HFFc6 (cell line): ENCODE measurements around the gene BAD. TPM values are rescaled to one million over a fixed set of nuclear protein-coding genes. Genes with fewer than 3 reads are reported as not detected.
"Not testable (repeated sequence)": the region's sequence is repeated elsewhere in the genome, so short reads cannot be mapped to it uniquely, and the experiment has no call there.

Source experiments
- DNase-seq: peaks from one replicate; pipeline ENCODE4 v3.0.0-alpha.2; 2018
- H3K27ac Mint-ChIP-seq: 2 replicates; pipeline ENCODE4 v1.8.0; 2020; ENCODE audit warnings: mild to moderate bottlenecking, mixed read lengths
- H3K27me3 Mint-ChIP-seq: 2 replicates; pipeline ENCODE4 v1.8.0; 2021; ENCODE audit warnings: mild to moderate bottlenecking, moderate library complexity, mixed read lengths; ENCODE audit not compliant: insufficient read depth
- H3K36me3 Mint-ChIP-seq: 2 replicates; pipeline ENCODE4 v1.8.0; 2021; ENCODE audit warnings: low read depth, mixed read lengths
- H3K4me1 Mint-ChIP-seq: 2 replicates; pipeline ENCODE4 v1.8.0; 2020; ENCODE audit warnings: low read depth, mixed read lengths
- H3K4me3 Mint-ChIP-seq: 2 replicates; pipeline ENCODE4 v1.8.0; 2020; ENCODE audit warnings: mild to moderate bottlenecking, moderate library complexity, mixed read lengths
- H3K9me3 Mint-ChIP-seq: 2 replicates; pipeline ENCODE4 v1.8.0; 2020; ENCODE audit warnings: mild to moderate bottlenecking, mixed read lengths
- total RNA-seq, 6 experiments: library from RNA; stranded (reverse); fragmentation: NEBNext Ultra II Directional; extraction: Animal tissue kit (Norgen Biotek cat#: 25700); gene quantifications; 2 replicates in 1 of 6; 3 replicates in 5 of 6; pipeline ENCODE4 v1.2.3, GENCODE V29; 2021
- TF ChIP-seq, protein P1 (sequence below): fragments of 200-600 bp; sonication (generic); IDR thresholded peaks from 2 replicates; pipeline ENCODE4 v1.5.0; 2021; ENCODE audit warnings: antibody characterized with exemption, mild to moderate bottlenecking

BAD gene
- total RNA-seq, 6 experiments from 2014 or later, result 65.9 to 75.0 (median 68.8) TPM

- TF ChIP-seq, protein P1, sequence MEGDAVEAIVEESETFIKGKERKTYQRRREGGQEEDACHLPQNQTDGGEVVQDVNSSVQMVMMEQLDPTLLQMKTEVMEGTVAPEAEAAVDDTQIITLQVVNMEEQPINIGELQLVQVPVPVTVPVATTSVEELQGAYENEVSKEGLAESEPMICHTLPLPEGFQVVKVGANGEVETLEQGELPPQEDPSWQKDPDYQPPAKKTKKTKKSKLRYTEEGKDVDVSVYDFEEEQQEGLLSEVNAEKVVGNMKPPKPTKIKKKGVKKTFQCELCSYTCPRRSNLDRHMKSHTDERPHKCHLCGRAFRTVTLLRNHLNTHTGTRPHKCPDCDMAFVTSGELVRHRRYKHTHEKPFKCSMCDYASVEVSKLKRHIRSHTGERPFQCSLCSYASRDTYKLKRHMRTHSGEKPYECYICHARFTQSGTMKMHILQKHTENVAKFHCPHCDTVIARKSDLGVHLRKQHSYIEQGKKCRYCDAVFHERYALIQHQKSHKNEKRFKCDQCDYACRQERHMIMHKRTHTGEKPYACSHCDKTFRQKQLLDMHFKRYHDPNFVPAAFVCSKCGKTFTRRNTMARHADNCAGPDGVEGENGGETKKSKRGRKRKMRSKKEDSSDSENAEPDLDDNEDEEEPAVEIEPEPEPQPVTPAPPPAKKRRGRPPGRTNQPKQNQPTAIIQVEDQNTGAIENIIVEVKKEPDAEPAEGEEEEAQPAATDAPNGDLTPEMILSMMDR, result no peak
- H3K27ac Mint-ChIP-seq, result peak overlapping the region; percentile 44; the same call in 1 of the 2 replicates
- no peaks in the 10 kb centered on the region for H3K9me3 Mint-ChIP-seq
- peaks cover 8% of the 10 kb centered on the region for H3K4me1 Mint-ChIP-seq
- H3K27me3 Mint-ChIP-seq, result no peaks in the 10 kb centered on the region; the same call in 1 of the 2 replicates
- DNase-seq, result no peak
- H3K36me3 Mint-ChIP-seq, result peaks cover 13% of the 10 kb centered on the region
- H3K4me3 Mint-ChIP-seq, result no peak overlapping the region
Observed at GRCh38 chr11:64312947-64313346, 28.5 kb upstream of the BAD start.

DNA sequence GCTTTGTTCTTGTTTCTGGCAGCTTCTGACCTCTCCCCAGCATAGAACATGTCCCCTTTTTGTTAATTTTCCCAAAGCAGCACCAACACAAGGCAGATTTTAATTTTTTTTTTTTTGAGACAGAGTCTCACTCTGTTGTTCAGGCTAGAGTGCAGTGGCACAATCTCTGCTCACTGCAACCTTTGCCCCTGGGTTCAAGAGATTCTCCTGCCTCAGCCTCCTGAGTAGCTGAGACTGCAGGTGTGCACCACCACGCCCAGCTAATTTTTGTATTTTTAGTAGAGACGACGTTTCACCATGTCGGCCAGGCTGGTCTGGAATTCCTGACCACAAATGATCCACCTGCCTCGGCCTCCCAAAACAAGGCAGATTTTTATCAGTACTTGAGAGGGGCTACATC, 23.3 kb upstream of the BAD start:
- DNase-seq, H3K4me3 Mint-ChIP-seq, H3K36me3 Mint-ChIP-seq, H3K9me3 Mint-ChIP-seq, H3K27ac Mint-ChIP-seq, H3K27me3 Mint-ChIP-seq: not testable (repeated sequence)
- peaks cover 18% of the 10 kb centered on the region for H3K4me1 Mint-ChIP-seq

DNA sequence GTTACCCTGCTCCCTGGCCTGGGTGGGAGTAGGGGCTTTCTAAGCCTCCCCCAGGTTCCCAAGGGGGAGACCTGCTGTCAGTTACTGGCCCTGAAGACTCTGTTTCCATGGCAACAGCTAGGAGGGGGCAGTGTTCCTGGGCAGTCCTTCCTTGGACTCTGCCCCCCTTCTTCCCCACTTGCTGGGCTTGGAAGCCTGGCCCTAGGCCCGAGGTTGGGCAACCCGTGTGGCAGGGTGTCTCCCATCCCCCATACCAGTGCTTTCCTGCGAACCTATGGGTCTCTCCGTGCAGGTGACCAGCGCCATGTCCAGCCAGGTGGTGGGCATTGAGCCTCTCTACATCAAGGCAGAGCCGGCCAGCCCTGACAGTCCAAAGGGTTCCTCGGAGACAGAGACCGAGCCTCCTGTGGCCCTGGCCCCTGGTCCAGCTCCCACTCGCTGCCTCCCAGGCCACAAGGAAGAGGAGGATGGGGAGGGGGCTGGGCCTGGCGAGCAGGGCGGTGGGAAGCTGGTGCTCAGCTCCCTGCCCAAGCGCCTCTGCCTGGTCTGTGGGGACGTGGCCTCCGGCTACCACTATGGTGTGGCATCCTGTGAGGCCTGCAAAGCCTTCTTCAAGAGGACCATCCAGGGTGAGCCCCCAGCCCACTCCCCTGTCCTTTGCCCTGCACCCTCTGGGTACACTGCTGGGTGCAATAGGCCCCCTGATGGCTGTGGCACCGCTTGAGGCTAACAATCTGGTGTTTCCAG, 22.6 kb upstream of the BAD start:
- Mint-ChIP-seq H3K9me3 (no peaks in the 10 kb centered on the region), H3K27ac (peak overlapping the region; percentile 61; the same call in 1 of the 2 replicates), H3K36me3 (no peaks in the 10 kb centered on the region), H3K4me3 (peak overlapping the region; percentile 89), H3K27me3 (peaks cover 4% of the 10 kb centered on the region; the same call in 1 of the 2 replicates), H3K4me1 (peaks cover 18% of the 10 kb centered on the region)
- DNase-seq, result no peak
- TF ChIP-seq, protein P1, result no peak

DNA sequence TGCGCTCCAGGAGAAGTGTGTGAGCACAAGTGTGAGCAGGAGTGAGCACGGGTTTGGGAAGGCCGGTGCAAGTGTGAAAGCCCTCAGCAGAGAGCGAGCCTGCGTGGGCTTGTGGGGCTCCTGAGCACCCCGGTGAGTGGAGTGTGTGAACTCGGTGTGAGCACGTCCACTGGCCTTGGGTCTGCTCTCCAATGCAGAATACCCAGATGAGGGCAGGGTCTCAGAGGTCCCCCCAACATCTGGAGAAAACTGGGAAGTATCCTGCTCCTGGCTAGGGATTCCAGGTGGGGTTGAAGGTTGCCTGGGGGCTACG, 22.1 kb upstream of the BAD start:
- TF ChIP-seq, protein P1, result no peak
- Mint-ChIP-seq H3K4me1 (peaks cover 18% of the 10 kb centered on the region), H3K27me3 (peaks cover 4% of the 10 kb centered on the region; the same call in 1 of the 2 replicates), H3K9me3 (no peaks in the 10 kb centered on the region), H3K4me3 (peak overlapping the region; percentile 89), H3K27ac (peak overlapping the region; percentile 61), H3K36me3 (no peaks in the 10 kb centered on the region)
- no peak for DNase-seq

GRCh38 chr11:64305691-64306562, 21.5 kb upstream of the BAD start:
- H3K36me3 Mint-ChIP-seq, result no peaks in the 10 kb centered on the region
- TF ChIP-seq, protein P1, result peak; percentile 63
- no peaks in the 10 kb centered on the region for H3K9me3 Mint-ChIP-seq
- no peak for DNase-seq
- peaks cover 19% of the 10 kb centered on the region for H3K4me1 Mint-ChIP-seq
- peak overlapping the region; percentile 61 for H3K27ac Mint-ChIP-seq
- peaks cover 5% of the 10 kb centered on the region for H3K27me3 Mint-ChIP-seq
- peak overlapping the region; percentile 89 for H3K4me3 Mint-ChIP-seq
